Mesendoderm (in vitro differentiated cells): Measurements from ENCODE around the gene MYO18B.

Experiments
- DNase-seq: peaks from one replicate; pipeline ENCODE4 v3.0.0; 2013
- H2AK5ac ChIP-seq: 2 replicates; pipeline ENCODE4 v1.6.1; 2013; ENCODE audit warnings: low read length, inconsistent platforms
- H2BK120ac ChIP-seq: 2 replicates; pipeline ENCODE4 v1.6.1; 2013; ENCODE audit warnings: low read depth, mild to moderate bottlenecking, low read length, moderate library complexity, mixed read lengths
- H2BK15ac ChIP-seq: replicated peaks from 2 replicates; pipeline ENCODE4 v1.6.1; 2013; ENCODE audit warnings: low read depth, mild to moderate bottlenecking, moderate library complexity
- H2BK5ac ChIP-seq: 2 replicates; pipeline ENCODE4 v1.6.1; 2013; ENCODE audit warnings: low read length, inconsistent platforms
- H3K18ac ChIP-seq: 2 replicates; pipeline ENCODE4 v1.6.1; 2013; ENCODE audit warnings: mild to moderate bottlenecking, low read length, mixed read lengths
- H3K23ac ChIP-seq: one replicate; pipeline ENCODE4 v1.6.1; 2013; ENCODE audit warnings: low read length
- H3K27ac ChIP-seq: 2 replicates; pipeline ENCODE4 v1.5.1; 2013; ENCODE audit warnings: low read depth, mild to moderate bottlenecking, inconsistent platforms, low read length, moderate library complexity
- H3K27me3 ChIP-seq: 2 replicates; pipeline ENCODE4 v1.6.1; 2013; ENCODE audit warnings: low read length, control low read depth, mild to moderate bottlenecking, inconsistent platforms; ENCODE audit not compliant: insufficient read depth, poor library complexity
- H3K36me3 ChIP-seq: 2 replicates; pipeline ENCODE4 v1.6.1; 2013; ENCODE audit warnings: low read length, inconsistent platforms; ENCODE audit not compliant: control insufficient read depth, insufficient read depth
- H3K4ac ChIP-seq: one replicate; pipeline ENCODE4 v1.6.1; 2013; ENCODE audit warnings: low read depth, mild to moderate bottlenecking, low read length, moderate library complexity
- H3K4me1 ChIP-seq: 2 replicates; pipeline ENCODE4 v1.6.1; 2013; ENCODE audit warnings: low read depth, low read length, inconsistent platforms; ENCODE audit not compliant: control insufficient read depth
- H3K4me2 ChIP-seq: 2 replicates; pipeline ENCODE4 v1.6.1; 2013; ENCODE audit warnings: low read length
- H3K4me3 ChIP-seq: 2 replicates; pipeline ENCODE4 v1.5.1; 2013; ENCODE audit warnings: mild to moderate bottlenecking, low read length
- H3K56ac ChIP-seq: one replicate; pipeline ENCODE4 v1.6.1; 2013; ENCODE audit warnings: low read length
- H3K79me1 ChIP-seq: 2 replicates; pipeline ENCODE4 v1.6.1; 2013; ENCODE audit warnings: low read length, inconsistent platforms
- H3K79me2 ChIP-seq: 2 replicates; pipeline ENCODE4 v1.6.1; 2013; ENCODE audit warnings: mild to moderate bottlenecking, low read length; ENCODE audit not compliant: control insufficient read depth, insufficient read depth
- H3K9ac ChIP-seq: 2 replicates; pipeline ENCODE4 v1.6.1; 2013; ENCODE audit warnings: low read length, inconsistent platforms
- H4K5ac ChIP-seq: one replicate; pipeline ENCODE4 v1.6.1; 2013; ENCODE audit warnings: low read length
- H4K8ac ChIP-seq: one replicate; pipeline ENCODE4 v1.6.1; 2013; ENCODE audit warnings: low read depth, mild to moderate bottlenecking, control low read depth, low read length, moderate library complexity
- WGBS: extraction: QIAGEN DNeasy Blood & Tissue Kit; methylation state at CpG from one replicate; pipeline ENCODE4 v1.1.7; 2013; ENCODE audit warnings: low lambda C conversion rate, missing lambda C conversion rate; ENCODE audit not compliant: insufficient coverage; ENCODE audit errors: extremely low coverage; 5-methylcytosine and 5-hydroxymethylcytosine counted together

Gene MYO18B

DNA sequence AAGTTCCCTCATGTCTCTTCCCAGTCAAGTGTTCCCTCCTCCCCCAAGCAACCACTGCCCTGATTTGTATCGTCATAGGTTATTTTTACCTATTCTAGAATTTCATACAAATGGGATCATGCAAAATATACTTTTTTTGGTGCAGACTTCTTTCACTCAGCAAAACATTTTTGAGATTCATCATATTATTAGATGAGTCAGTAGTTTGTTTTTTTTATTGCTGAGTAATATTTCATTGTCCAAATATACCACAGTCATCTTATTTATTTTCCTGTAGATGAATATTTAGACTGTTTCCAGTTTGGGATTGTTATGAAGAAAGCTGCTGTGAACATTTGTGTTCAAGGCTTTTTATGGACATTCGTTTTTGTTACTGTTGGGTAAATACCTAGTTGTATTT is 301.0 kb downstream of the MYO18B start:
- Histone ChIP-seq H2BK15ac (no peak overlapping the region), H3K4me3 (no peak overlapping the region), H3K56ac (no peak overlapping the region), H2AK5ac (no peak overlapping the region), H3K4ac (no peak overlapping the region), H3K4me2 (no peak overlapping the region), H3K79me1 (no peaks in the 10 kb centered on the region), H3K4me1 (no peaks in the 10 kb centered on the region), H2BK5ac (no peak overlapping the region), H4K5ac (no peak overlapping the region), H4K8ac (no peak overlapping the region), H3K23ac (no peak overlapping the region), H3K27me3 (no peaks in the 10 kb centered on the region), H3K18ac (no peak overlapping the region), H3K36me3 (no peaks in the 10 kb centered on the region), H3K27ac (no peak overlapping the region), H3K79me2 (no peaks in the 10 kb centered on the region), H3K9ac (no peak overlapping the region), H2BK120ac (no peak overlapping the region)
- DNase-seq: no peak
- no CpG with 5 or more reads among the region's 2 CpGs for WGBS

DNA sequence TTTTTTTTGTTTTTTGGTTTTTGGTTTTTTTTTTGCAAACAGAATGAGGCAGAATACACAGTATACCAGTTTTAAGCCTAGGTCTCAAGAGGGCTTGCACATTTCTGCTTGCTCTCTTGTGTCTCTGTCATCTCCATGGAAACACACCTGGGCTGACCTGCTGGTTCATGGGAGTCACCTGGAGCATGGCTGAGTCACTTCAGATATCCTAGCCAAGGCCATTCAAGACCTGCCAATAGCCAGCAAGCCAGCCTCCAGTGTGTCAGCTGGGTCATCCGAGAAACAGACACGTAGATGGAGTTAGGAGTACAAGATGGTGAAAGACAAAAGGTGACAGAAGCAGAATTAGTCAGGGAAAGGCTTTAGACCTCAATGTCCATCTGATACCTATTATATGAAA is 303.1 kb downstream of the MYO18B start:
- Histone ChIP-seq H3K27me3 (no peaks in the 10 kb centered on the region), H3K4me1 (no peaks in the 10 kb centered on the region), H3K79me1 (no peaks in the 10 kb centered on the region), H2BK15ac (no peak overlapping the region), H3K56ac (no peak overlapping the region), H4K8ac (no peak overlapping the region), H2AK5ac (no peak overlapping the region), H3K79me2 (no peaks in the 10 kb centered on the region), H3K4me2 (no peak overlapping the region), H4K5ac (no peak overlapping the region), H3K36me3 (no peaks in the 10 kb centered on the region), H3K18ac (no peak overlapping the region), H3K4ac (no peak overlapping the region), H2BK120ac (no peak overlapping the region), H3K4me3 (no peak overlapping the region), H3K9ac (no peak overlapping the region), H3K23ac (no peak overlapping the region), H3K27ac (no peak overlapping the region), H2BK5ac (no peak overlapping the region)
- no CpG with 5 or more reads among the region's 2 CpGs for WGBS
- no peak for DNase-seq

DNA sequence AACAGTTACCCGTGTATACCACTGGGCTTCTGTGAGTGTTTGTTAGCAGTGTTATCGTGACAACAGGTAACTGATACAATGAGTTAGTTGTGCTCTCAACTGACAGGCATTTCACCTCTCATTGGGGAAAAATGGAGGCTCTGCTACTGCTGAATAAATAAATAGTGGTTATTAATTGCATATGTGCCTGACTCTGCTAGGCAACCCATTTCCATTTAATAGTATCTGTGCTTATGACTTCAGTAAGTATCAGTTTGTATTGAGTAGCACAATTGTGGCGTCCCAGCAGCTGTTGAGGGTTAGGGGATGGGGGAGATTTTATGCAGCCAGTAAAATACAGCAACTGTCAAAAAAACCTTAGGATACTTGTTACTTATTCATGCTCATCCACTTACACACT is 303.9 kb downstream of the MYO18B start:
- Histone ChIP-seq H4K8ac (no peak overlapping the region), H3K27ac (no peak overlapping the region), H3K27me3 (no peaks in the 10 kb centered on the region), H3K4me3 (no peak overlapping the region), H3K9ac (no peak overlapping the region), H2BK15ac (no peak overlapping the region), H3K79me2 (no peaks in the 10 kb centered on the region), H3K18ac (no peak overlapping the region), H4K5ac (no peak overlapping the region), H3K4me1 (no peaks in the 10 kb centered on the region), H3K4ac (no peak overlapping the region), H2AK5ac (no peak overlapping the region), H3K23ac (no peak overlapping the region), H3K56ac (no peak overlapping the region), H3K4me2 (no peak overlapping the region), H3K36me3 (no peaks in the 10 kb centered on the region), H3K79me1 (no peaks in the 10 kb centered on the region), H2BK120ac (no peak overlapping the region), H2BK5ac (no peak overlapping the region)
- no CpG with 5 or more reads among the region's 3 CpGs for WGBS
- DNase-seq: peak; percentile 10

DNA sequence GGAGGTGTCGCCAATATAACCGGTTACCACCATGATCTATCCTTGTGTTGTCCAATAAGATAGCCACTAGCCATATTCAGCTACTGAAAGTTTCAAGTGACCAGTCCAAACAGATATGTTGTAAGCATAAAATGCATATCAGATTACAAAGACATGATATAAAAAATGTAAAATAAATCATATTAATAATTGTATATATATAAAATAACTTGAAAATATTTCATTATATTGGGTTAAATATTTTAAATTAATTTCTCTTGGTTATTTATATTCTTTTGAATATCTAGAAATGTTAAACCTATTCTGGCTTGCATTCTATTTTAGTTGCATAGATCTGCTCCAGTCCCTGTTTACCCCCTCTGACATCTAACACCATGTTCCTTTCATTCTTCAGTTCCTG is 305.5 kb downstream of the MYO18B start:
- H3K18ac ChIP-seq: no peak overlapping the region
- H3K56ac ChIP-seq: no peak overlapping the region
- no peak overlapping the region for H3K4me2 ChIP-seq
- H4K8ac ChIP-seq: no peak overlapping the region
- no peak overlapping the region for H3K4ac ChIP-seq
- DNase-seq: no peak
- no peak overlapping the region for H2AK5ac ChIP-seq
- H3K4me1 ChIP-seq: no peaks in the 10 kb centered on the region
- no peak overlapping the region for H3K23ac ChIP-seq
- WGBS: no CpG with 5 or more reads among the region's 2 CpGs
- no peak overlapping the region for H2BK120ac ChIP-seq
- H4K5ac ChIP-seq: no peak overlapping the region
- H2BK5ac ChIP-seq: no peak overlapping the region
- no peak overlapping the region for H3K27ac ChIP-seq
- H3K79me2 ChIP-seq: no peaks in the 10 kb centered on the region
- no peak overlapping the region for H3K4me3 ChIP-seq
- H3K27me3 ChIP-seq: no peaks in the 10 kb centered on the region
- H3K79me1 ChIP-seq: no peaks in the 10 kb centered on the region
- H3K9ac ChIP-seq: no peak overlapping the region
- no peak overlapping the region for H2BK15ac ChIP-seq
- H3K36me3 ChIP-seq: no peaks in the 10 kb centered on the region

DNA sequence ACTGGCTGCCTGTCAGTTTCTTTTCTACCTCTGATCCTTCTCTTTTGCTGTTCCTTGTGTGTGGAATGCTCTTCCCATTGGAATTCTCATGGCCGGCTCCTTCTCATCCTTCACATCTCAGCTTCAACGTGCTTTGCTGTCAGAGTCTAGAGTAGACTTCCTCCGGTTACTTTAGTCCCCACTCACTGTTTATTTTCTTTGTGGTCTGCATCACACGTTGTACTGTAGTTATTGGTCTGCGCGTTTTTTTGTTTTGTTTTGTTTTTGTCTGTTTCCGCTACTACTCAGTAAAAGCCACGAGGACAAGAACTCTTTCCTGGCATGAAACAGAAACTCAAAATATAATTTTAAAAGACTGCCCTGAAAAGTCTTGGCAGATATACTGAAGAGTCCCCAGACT is 305.9 kb downstream of the MYO18B start:
- H4K8ac ChIP-seq: no peak overlapping the region
- no peak overlapping the region for H3K4me2 ChIP-seq
- H3K9ac ChIP-seq: no peak overlapping the region
- H3K36me3 ChIP-seq: no peaks in the 10 kb centered on the region
- H3K4me3 ChIP-seq: no peak overlapping the region
- H3K56ac ChIP-seq: no peak overlapping the region
- no peaks in the 10 kb centered on the region for H3K27me3 ChIP-seq
- no peak overlapping the region for H2BK120ac ChIP-seq
- no peaks in the 10 kb centered on the region for H3K4me1 ChIP-seq
- H3K79me1 ChIP-seq: no peaks in the 10 kb centered on the region
- H3K4ac ChIP-seq: no peak overlapping the region
- H3K79me2 ChIP-seq: no peaks in the 10 kb centered on the region
- WGBS: no CpG with 5 or more reads among the region's 8 CpGs
- H3K18ac ChIP-seq: no peak overlapping the region
- no peak overlapping the region for H3K23ac ChIP-seq
- no peak for DNase-seq
- no peak overlapping the region for H3K27ac ChIP-seq
- no peak overlapping the region for H2BK5ac ChIP-seq
- H4K5ac ChIP-seq: no peak overlapping the region
- no peak overlapping the region for H2AK5ac ChIP-seq
- no peak overlapping the region for H2BK15ac ChIP-seq

DNA sequence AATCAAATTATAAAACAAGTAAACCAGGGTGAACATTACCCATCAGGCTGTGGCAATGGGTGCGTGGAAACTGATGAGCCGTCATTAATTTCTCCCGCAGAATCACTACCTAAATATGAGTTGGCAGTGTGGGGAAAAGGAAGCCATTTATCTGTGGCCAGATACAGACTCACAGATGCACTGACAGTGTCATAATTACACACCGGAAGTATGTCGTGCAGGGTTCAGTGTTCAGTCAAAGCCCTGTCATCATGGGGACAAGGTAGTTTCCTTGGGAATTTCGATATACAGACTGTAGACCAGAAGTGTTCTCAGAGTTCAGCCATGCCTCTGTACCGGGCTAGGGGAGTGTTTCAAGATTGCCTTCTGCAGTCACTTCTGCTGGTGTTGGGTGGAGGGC is 308.1 kb downstream of the MYO18B start:
- Histone ChIP-seq H2AK5ac (no peak overlapping the region), H3K4me2 (no peak overlapping the region), H2BK15ac (no peak overlapping the region), H3K4me1 (no peaks in the 10 kb centered on the region), H3K18ac (no peak overlapping the region), H2BK120ac (no peak overlapping the region), H3K9ac (no peak overlapping the region), H3K27ac (no peak overlapping the region), H3K36me3 (no peaks in the 10 kb centered on the region), H3K4me3 (no peak overlapping the region), H3K56ac (no peak overlapping the region), H4K5ac (no peak overlapping the region), H3K79me2 (no peaks in the 10 kb centered on the region), H3K27me3 (no peaks in the 10 kb centered on the region), H4K8ac (no peak overlapping the region), H3K4ac (no peak overlapping the region), H3K23ac (no peak overlapping the region), H2BK5ac (no peak overlapping the region), H3K79me1 (no peaks in the 10 kb centered on the region)
- DNase-seq: no peak
- no CpG with 5 or more reads among the region's 7 CpGs for WGBS
